Gastrocnemius medialis (tissue), 4 donors: ENCODE data around the gene SEMA4A. TPM values are rescaled to one million over a fixed set of nuclear protein-coding genes. Genes with fewer than 3 reads are reported as not detected.

Experiments used
- ATAC-seq, 2 donors: fragments of 150-250 bp; one replicate each; pipeline ENCODE4 v1.9.1; 2016
- DNase-seq, 2 donors: peaks; one replicate each; pipeline ENCODE4 v3.0.0-alpha.2; 2019
- H3K27ac ChIP-seq, 4 donors: fragments of 200-600 bp; sonication (generic); 1 replicate in 1 of 4; 2 replicates in 3 of 4; pipeline ENCODE4 v1.5.1; 2016 to 2018; ENCODE audit warnings: mild to moderate bottlenecking in 2 of 4, moderate library complexity in 1 of 4
- H3K27me3 ChIP-seq, 3 donors: fragments of 200-600 bp; sonication (generic) in 2 of 3; 1 replicate in 1 of 3; 2 replicates in 2 of 3; pipeline versions ENCODE4 v1.5.1 to v1.6.0; 2016 to 2019; ENCODE audit warnings: mild to moderate bottlenecking in 1 of 3, moderate library complexity in 1 of 3
- H3K36me3 ChIP-seq, 2 donors: fragments of 200-600 bp; sonication (generic) in 1 of 2; one replicate each; pipeline ENCODE4 v1.5.1; 2017 to 2018
- H3K4me1 ChIP-seq, 2 donors: fragments of 200-600 bp; sonication (generic) in 1 of 2; one replicate each; pipeline ENCODE4 v1.5.1; 2016 to 2017; ENCODE audit warnings: mild to moderate bottlenecking in 2 of 2
- H3K4me3 ChIP-seq, 4 donors: fragments of 200-600 bp; sonication (generic) in 3 of 4; 1 replicate in 1 of 4; 2 replicates in 3 of 4; pipeline ENCODE4 v1.5.1; 2016 to 2019; ENCODE audit warnings: mild to moderate bottlenecking in 2 of 4
- H3K9me3 ChIP-seq, 3 donors: fragments of 200-600 bp; sonication (generic) in 2 of 3; 1 replicate in 1 of 3; 2 replicates in 2 of 3; pipeline ENCODE4 v1.5.1; 2016 to 2019
- POLR2A ChIP-seq, 2 donors: fragments of 450-650 bp; IDR thresholded peaks; one replicate each; pipeline ENCODE4 v1.6.1; 2017; ENCODE audit warnings: antibody characterized with exemption in 2 of 2, mild to moderate bottlenecking in 2 of 2, moderate library complexity in 2 of 2
- in situ Hi-C, 4 donors: fragments of 200-750 bp; cut with MboI; loops; one replicate each; pipeline versions ENCODE4 v1.15.0 to v1.8.0; 2017; ENCODE audit warnings: low sequenced_read_pairs in 4 of 4
- intact Hi-C: fragments of 100-400 bp; cut with DNase I; formaldehyde crosslinking; loops from one replicate; pipeline ENCODE4 v1.15.1; 2023; ENCODE audit warnings: low total_unique reads
- total RNA-seq, 4 donors: library from RNA; depleted of rRNA; stranded (reverse); fragments of >200 nt; gene quantifications; one replicate each; pipeline versions ENCODE4 v1.1.0 to v1.2.3, GENCODE V29; 2016
- TF ChIP-seq, protein P1 (sequence below), 5 experiments: fragments of 450-650 bp in 3 of 5; fragments of 200-600 bp in 2 of 5; sonication (generic) in 2 of 5; IDR thresholded peaks in 4 of 5; conservative IDR thresholded peaks in 1 of 5; 1 replicate in 4 of 5; 2 replicates in 1 of 5; pipeline ENCODE4 v1.5.1; 2016 to 2019; ENCODE audit warnings: antibody characterized with exemption in 5 of 5, mild to moderate bottlenecking in 3 of 5, moderate library complexity in 3 of 5

The SEMA4A gene
- total RNA-seq, 4 donors from 2014 or later = 0.29 to 2.4 (median 1.2) TPM

DNA sequence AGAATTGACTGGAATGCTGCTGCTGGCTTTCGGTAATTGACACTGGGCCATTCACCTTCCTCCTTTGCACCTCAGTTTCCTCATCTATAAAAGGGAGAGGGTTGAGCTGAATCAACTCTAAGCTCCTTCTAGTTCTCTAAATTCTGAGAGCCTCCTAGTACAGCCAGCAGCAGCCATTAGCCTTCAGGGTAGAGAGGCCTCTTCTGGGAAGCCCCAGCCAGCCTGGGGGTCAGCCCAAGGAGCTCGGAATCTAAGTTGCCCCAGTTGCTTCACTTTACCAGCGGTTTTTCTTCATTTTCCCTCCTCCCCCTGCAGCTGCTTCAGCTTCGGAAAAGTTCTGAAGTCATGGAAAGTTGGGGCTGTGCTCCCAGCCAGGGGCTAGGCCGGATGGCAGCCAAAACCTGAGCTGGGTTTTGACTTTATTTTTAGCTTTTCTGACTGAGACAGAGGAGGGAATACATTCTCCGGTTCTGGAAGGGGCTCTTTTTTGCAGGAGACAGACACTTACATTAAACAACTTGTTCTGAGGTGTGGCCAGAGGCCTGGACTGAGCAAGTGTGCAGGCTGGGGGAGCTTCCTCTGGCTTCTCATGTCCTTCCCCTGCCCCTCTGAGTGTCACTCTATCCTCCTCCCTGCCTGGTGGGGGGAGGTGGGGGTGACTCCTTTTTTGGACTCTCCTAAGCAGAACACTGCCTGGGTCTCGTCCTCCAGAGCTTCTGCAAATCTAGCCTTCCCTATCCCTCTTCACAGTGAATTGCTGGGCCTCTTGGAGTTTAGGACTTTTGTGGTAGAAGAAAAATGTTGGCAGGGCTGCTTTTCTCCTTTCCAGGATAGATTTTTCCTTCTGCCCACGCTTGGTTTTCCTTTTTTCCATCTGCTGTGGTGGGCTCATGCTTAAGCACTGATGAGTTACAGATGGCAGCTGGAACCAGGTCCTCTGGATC lies 24.5 kb upstream of the SEMA4A start:
- intact Hi-C loops = loop anchor here (10.0 kb wide), 3 partner anchors 536 to 1124 kb away; partner anchors contain the start of genes MRPL24 and ZBTB7B

DNA sequence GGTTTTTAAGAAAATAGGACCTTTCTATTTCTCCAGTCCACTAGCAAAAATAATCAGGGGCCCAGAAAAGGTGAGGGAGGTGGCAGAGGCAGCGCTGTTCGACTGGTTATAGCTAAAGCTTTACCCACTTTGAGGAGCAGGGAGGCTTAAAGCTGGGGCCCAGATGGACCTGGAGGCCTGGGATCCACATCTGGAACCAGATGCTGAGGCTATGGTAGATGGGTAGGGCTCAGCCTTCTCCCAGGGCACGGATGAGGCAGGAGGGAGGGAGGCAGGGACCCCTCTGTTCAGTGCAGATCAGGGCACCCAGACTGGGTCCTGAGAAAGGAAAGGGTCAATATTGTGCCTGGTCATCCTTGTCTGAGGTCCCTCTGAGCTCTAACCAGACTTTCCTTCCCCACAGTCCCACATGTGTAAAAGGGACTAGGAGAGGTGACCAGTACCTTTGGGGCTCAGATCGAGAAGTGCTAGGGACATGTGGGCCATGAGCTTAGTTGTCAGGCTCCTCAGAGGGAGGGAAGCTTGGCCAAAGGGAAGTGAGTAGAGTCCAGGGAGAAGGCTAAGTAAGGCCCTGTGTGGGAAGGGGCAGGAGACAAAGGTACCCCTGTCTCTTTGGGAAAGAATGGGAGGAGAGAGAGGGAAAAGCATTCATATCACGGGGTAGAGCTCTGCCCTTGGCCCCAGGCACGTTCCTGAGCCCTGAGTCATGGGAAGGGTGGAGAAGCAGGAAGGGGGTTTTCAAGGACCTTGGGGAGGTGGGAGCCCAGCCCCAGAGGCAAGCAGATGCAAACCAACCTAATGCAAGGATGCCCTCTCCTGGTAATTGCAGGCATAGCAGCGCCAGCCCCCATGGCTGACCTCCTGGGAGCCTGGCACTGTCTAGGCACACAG lies 23.5 kb upstream of the SEMA4A start:
- no peak for TF ChIP-seq POLR2A (IDR thresholded peaks at IDR 0.05)
- TF ChIP-seq, protein P1, sequence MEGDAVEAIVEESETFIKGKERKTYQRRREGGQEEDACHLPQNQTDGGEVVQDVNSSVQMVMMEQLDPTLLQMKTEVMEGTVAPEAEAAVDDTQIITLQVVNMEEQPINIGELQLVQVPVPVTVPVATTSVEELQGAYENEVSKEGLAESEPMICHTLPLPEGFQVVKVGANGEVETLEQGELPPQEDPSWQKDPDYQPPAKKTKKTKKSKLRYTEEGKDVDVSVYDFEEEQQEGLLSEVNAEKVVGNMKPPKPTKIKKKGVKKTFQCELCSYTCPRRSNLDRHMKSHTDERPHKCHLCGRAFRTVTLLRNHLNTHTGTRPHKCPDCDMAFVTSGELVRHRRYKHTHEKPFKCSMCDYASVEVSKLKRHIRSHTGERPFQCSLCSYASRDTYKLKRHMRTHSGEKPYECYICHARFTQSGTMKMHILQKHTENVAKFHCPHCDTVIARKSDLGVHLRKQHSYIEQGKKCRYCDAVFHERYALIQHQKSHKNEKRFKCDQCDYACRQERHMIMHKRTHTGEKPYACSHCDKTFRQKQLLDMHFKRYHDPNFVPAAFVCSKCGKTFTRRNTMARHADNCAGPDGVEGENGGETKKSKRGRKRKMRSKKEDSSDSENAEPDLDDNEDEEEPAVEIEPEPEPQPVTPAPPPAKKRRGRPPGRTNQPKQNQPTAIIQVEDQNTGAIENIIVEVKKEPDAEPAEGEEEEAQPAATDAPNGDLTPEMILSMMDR (IDR thresholded peaks at IDR 0.05 in 4 of 5, conservative IDR thresholded peaks at IDR 0.05 in 1 of 5) = peak; percentile 98 to 99 (median 99)
- Histone ChIP-seq H3K27me3 (no peaks in the 10 kb centered on the region), H3K9me3 (no peaks in the 10 kb centered on the region), H3K4me3 (peak overlapping the region in 2 of 4 donors; percentile 8 to 42), H3K36me3 (peaks cover 0 to 46% of the 10 kb centered on the region in 2 donors), H3K4me1 (peaks cover 53 to 59% of the 10 kb centered on the region in 2 donors), H3K27ac (peak overlapping the region; percentile 98 to 99 (median 98))
- in situ Hi-C loops (loop anchor here (5.0 kb wide), 2 partner anchors 33 to 38 kb away; no protein-coding TSS in a partner anchor), intact Hi-C loops (loop anchor here (1.0 to 10.0 kb wide), 4 partner anchors 34 to 1125 kb away; partner anchors contain the start of genes MRPL24 and ZBTB7B)
- peak; percentile 59 to 79 for ATAC-seq
- peak; percentile 64 to 88 for DNase-seq

More for the DNA sequence above, 24.5 kb upstream of the SEMA4A start:
- no peak for DNase-seq
- Histone ChIP-seq H3K4me3 (peak overlapping the region; percentile 2 to 42 (median 18)), H3K9me3 (no peaks in the 10 kb centered on the region), H3K4me1 (peaks cover 63 to 69% of the 10 kb centered on the region in 2 donors), H3K27ac (peak overlapping the region; percentile 98 to 99 (median 98)), H3K36me3 (peaks cover 0 to 36% of the 10 kb centered on the region in 2 donors), H3K27me3 (no peaks in the 10 kb centered on the region)
- ATAC-seq = peak in 1 of 2 donors; percentile 9
- in situ Hi-C loops = no loop called here
- TF ChIP-seq, protein P1 (IDR thresholded peaks at IDR 0.05 in 4 of 5, conservative IDR thresholded peaks at IDR 0.05 in 1 of 5) = no peak
- TF ChIP-seq POLR2A (IDR thresholded peaks at IDR 0.05) = peak in 1 of 2 donors; percentile 10

DNA sequence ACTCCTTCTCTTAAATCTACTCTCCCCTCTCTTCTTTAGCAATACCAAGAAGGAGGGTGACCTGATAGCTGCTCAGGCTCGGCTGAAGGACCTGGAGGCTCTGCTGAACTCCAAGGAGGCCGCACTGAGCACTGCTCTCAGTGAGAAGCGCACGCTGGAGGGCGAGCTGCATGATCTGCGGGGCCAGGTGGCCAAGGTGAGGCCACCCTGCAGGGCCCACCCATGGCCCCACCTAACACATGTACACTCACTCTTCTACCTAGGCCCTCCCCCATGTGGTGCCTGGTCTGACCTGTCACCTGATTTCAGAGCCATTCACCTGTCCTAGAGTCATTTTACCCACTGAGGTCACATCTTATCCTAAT lies 22.8 kb upstream of the SEMA4A start:
- no peak for DNase-seq
- TF ChIP-seq, protein P1 (IDR thresholded peaks at IDR 0.05 in 4 of 5, conservative IDR thresholded peaks at IDR 0.05 in 1 of 5) = peak in 1 of 5 experiments; percentile 43
- TF ChIP-seq POLR2A (IDR thresholded peaks at IDR 0.05) = no peak
- Histone ChIP-seq H3K36me3 (peaks cover 0 to 52% of the 10 kb centered on the region in 2 donors), H3K27ac (peak overlapping the region; percentile 98 to 99 (median 98)), H3K4me1 (peaks cover 47 to 53% of the 10 kb centered on the region in 2 donors), H3K9me3 (no peaks in the 10 kb centered on the region), H3K27me3 (no peaks in the 10 kb centered on the region), H3K4me3 (no peak overlapping the region)
- in situ Hi-C loops (loop anchor here (5.0 kb wide), 2 partner anchors 33 to 38 kb away; no protein-coding TSS in a partner anchor), intact Hi-C loops (loop anchor here (1.0 kb wide), 1 partner anchor 34 kb away; no protein-coding TSS in a partner anchor)
- ATAC-seq = no peak

DNA sequence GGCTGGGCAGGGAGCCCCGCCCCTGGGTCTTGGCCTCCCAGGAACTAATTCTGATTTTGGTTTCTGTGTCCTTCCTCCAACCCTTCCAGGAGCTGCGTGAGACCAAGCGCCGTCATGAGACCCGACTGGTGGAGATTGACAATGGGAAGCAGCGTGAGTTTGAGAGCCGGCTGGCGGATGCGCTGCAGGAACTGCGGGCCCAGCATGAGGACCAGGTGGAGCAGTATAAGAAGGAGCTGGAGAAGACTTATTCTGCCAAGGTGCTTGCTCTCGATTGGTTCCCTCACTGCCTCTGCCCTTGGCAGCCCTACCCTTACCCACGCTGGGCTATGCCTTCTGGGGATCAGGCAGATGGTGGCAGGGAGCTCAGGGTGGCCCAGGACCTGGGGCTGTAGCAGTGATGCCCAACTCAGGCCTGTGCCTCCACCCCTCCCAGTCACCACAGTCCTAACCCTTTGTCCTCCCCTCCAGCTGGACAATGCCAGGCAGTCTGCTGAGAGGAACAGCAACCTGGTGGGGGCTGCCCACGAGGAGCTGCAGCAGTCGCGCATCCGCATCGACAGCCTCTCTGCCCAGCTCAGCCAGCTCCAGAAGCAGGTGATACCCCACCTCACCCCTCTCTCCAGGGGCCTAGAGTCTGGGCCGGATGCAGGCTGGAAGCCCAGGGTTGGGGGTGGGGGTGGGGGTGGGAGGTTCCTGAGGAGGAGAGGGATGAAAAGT lies 18.5 kb upstream of the SEMA4A start:
- intact Hi-C loops (no loop called here), in situ Hi-C loops (loop anchor here (5.0 kb wide), 2 partner anchors 38 to 43 kb away; no protein-coding TSS in a partner anchor)
- H3K27ac ChIP-seq = no peak overlapping the region
- H3K9me3 ChIP-seq = no peaks in the 10 kb centered on the region
- H3K36me3 ChIP-seq = peaks cover 0 to 93% of the 10 kb centered on the region in 2 donors
- TF ChIP-seq, protein P1 (IDR thresholded peaks at IDR 0.05 in 4 of 5, conservative IDR thresholded peaks at IDR 0.05 in 1 of 5) = no peak
- no peak for TF ChIP-seq POLR2A (IDR thresholded peaks at IDR 0.05)
- H3K4me1 ChIP-seq = peaks cover 4 to 10% of the 10 kb centered on the region in 2 donors
- H3K4me3 ChIP-seq = no peak overlapping the region
- no peak for ATAC-seq
- DNase-seq = no peak
- no peaks in the 10 kb centered on the region for H3K27me3 ChIP-seq
